CD4-positive, alpha-beta T cell treated with Interleukin-4 for 1 hour (primary cell): ENCODE data around the gene BAX.
A peak's percentile ranks its signal among the peaks of the same experiment; 100 is the strongest.

Source experiments
- DNase-seq, 2 donors: peaks; one replicate each; pipeline ENCODE4 v3.0.0-alpha.2; 2020 to 2022

Gene BAX

DNA sequence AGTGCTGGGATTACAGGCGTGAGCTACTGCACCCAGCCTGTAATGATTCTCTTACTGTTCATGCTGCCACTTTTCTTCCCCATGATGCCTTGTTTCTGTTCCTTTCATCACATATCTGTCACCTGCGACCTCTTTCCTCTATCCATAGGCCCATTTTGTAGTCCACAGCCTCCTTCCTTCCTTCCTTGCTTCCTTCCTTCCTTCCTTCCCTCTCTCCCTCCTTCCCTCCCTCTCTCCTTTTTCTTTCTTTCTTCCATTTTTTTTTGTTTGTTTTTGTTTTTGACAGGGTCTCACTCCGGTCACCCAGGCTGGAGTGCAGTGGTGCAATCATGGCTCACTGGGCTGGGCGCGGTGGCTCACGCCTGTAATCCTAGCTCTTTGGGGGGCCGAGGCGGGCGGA is 34.2 kb downstream of the BAX start:
- DNase-seq = no peak

DNA sequence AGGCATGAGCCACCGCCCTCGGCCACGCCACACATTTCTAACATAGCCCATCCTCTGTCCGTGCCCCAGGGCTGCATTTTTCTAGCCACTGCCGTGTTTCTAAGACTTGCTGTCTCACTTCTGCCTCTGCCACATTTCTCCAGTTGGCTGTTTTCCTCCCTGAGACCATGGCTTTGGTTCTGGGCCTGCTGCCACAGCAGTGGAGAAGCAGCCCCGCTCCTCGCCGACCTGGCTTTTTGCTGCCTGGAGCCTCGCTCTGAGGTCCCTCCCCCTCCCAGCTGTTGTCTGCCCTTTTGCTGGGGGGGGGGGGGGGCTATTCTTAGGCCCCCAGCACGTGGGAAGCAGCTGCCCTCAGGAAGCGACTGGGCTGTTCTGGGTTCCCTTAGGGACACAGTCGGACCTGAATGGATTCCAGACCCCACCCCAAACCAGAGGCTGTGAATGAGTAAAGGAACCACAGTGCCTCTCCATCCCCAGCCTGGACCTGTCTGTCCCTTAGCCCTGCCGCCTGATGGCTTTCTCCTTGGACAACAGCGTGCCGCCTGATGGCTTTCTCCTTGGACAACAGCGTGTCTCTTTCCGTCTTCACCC is 35.1 kb downstream of the BAX start:
- DNase-seq = no peak

DNA sequence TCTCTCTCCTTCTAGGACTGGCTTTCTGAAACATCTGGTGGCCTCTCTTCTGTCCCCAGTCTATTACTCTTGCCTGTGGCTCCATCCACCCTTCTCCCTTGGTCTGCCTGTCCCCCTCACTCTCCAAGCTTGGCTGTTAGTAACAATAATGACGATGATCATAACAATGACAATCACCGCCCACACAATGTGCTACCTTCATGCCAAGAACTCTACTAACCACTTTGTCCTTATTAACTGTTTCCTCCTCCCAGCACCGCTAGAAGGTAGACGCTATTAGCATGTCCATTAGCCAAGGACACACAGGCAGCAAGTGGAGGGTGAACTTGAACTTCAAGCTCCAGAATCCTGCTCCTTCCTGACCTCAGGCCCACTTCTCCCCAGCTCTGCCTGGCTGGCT is 35.7 kb downstream of the BAX start:
- DNase-seq = no peak

DNA sequence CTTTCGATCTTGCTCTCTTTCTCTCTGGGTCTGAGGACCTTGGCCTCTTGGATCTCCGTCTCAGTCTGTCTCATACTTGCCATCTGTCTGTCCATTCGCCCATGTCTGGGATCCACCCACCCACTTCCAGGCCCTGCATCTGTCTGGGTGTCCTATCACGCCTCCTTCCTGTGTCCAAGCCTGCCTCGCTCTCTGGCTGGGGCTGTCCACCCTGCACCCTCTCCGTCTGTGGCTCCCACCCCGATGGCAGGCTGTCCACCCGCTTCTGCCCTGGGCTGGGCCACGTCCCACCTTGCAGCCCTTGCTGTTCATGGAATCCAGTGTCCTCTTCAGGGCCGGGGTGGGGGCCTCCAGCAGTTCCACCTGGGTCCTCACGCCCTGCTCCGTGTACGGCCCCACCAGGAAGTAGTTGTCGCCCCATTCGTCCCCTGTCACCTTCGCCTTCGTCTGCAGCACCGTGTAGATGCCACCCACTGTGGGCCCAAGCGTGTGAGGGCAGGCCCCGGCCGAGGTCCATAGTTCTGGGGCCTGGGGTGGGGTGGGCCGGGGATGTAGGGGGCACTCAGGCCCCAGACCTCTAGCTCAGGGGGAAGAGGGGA is 36.4 kb downstream of the BAX start:
- DNase-seq = no peak

DNA sequence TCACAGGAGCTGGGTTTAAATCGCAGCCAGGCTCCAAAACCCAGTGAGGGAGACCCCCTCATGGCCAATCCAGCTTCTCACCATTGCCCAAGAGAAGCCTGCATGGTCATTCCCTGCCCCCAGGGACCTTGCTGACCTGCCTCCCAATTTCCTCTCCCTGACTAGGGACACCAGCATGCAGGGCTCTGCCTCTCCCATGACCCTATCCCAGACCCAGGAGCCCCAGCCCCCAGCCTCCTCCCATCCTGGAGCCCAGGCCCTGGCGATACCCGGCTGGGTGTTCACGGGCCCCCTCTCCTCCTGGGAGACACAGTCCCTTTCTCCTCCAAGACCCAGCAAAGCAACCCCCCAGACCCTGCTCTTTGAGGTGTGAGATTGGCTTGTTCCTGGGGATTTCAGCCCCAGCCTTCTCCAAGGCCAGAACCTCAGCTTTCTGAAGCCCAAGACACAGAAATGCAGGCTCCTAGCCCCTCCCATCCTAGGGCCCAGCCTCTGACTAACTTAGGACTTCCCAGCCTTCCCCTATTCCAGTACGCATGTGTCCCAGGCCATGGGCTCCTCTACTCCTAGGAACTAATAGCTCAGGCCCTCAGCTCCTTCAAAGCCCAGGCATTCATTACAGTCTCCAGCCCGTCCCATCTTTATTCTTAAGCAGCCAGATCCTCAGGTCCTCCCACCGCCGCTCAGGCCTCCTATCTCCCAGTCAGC is 37.4 kb downstream of the BAX start:
- peak in 1 of 2 donors; percentile 36 for DNase-seq

DNA sequence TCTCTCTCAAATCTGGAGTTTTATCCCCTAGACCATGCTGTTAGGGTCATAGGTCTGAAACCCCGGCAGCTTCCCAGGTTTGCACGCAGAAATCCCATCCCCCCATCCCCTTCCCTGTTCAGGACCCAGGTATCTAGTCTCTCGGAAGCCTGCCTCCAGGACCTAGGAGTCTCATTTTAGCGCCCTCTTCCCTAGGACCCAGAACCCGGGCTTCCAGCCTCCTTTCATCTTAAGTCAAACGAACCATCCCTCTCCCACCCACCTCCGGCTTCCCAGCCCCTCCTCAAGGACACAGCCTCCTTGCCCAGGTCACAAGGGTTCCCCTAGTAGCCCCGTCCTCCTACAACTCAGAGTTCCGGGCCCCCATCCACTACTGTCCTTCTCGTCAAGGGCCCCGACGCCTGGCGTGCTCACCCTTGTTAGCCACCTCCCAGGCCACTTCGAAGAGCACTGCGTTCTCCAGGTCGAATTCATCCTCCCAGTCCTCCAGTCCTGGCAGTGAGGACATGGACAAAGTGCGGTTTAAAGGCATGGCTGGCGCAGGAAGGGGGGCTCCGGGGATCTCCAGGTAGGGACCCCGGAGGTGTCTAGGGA is 38.0 kb downstream of the BAX start:
- DNase-seq = no peak

DNA sequence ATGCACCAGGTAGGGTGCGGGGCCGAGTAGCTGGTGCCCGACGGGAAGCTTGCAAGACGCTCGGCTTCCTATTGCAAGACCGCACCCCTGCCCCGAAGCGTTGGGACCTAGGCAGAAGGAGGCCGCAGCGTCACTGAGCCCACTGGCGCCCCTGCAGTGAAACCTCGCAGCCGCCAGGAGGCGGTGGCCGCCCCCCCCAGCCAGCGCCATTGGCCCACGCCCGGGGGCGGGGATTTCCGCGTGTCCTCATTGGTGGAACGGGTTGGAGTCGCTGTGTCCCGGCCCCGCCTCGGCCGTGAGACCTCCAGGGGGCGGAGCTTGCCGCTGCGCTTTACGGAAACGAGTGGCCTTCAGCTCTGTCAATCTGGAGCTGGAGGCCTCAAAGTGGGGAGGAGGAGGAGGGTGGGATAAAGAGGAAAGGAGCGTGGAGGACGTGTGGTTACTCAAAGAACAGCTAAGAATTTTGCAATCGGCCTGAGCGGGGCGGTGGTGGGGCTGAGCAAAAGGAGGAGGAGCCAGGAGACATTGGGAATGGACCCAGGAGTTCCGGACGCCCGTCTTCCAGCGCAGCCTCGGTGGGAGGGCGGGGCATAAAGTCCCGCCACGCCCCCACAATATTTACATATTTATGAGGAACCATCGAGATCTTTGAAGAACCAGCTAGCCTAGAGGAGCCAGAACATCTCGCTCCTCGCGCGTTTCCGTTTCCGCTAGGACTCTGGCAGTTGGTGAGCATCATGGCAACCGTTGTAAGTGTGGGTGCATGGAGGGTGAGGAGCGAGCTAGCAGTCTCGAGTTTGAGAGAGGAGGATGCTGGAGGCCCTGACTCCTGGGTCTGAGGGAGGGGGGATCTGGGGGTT is 38.7 kb downstream of the BAX start, which contains the start of the genes GYS1 and RUVBL2:
Gene GYS1 (minus strand): TSS at position 135 of the 860 bp plus-strand sequence. CDS start 197 bp downstream, outside the sequence.
Gene RUVBL2 (plus strand): TSS at position 713 of the 860 bp plus-strand sequence. CDS start 25 bp downstream, at position 738.
- DNase-seq = peak; percentile 99 to 100

DNA sequence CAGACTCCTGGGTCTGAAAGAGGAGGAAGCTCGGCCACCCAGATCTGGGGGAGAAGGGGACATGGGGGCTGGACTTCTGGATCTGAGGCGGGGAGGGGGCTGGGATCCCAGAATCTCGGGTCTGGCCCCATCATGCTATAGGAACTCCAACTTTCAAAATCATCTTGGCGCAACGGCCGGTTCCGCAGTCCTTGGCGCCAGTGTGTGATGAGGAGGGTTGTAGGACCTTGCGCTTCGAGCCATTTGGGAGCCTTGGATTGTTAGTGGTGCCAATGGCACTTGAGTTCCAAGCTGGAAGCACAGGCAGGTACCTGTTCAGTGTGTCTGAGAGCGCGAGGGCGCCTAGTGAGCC is 39.3 kb downstream of the BAX start:
- no peak for DNase-seq

DNA sequence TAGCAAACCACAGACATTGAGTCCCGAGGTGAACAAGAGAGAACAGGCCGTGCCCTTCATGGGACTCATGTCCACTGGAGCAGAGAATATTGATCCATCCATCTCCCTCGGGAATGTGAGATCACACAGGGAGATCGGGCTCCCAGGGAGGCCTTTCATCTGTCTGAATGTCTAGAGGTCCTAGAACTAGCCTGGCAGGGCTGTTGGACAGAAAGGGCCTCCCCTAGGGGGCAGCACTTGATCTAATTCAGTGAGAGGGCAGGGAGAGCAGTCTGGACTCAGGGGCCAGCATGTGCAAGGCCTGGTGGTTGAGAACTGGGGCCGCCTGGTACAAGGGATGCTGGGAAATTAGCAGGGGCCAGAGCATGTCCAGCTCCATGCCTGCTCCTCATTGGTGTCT is 43.3 kb downstream of the BAX start:
- DNase-seq = peak; percentile 39 to 50

DNA sequence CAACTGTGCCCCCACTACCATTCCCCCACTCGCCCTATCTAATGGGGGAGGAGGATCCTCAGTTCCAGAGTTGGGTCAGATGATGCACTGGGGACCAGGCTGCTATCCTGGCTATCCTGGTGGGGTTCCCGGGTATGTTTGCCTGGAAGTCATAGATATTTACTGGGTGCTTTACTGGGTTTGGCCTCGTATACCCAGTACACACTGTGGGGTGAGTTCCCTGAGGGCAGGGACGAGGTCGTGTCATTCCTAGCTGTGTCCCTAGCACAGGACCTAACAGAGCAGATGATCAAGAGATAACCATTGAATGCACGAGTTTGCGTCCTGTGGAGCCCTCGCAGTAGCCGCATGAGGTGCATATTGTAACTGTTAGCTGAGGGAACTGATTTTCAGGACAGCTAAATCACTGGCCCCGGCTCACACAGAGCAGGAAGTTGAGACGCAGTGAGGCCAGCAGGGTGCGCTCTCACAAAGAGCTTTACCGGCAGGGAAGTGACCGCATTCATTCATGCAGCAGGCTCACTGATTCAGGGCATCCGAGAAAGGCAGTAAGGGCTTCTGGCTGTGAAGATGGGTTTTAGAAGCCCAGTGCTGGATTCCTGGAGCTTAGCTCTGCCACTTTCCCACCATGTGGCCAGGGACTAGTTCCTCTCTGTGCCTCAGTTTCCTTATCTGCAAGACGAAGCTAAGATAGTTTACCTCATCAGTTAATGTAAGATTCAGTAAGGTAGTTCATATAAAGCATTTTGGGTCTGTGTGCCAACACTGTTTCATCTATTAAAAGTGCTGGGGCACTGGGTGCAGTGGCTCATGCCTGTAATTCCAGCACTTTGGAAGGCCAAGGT is 45.0 kb downstream of the BAX start:
- DNase-seq = peak; percentile 67 to 78

DNA sequence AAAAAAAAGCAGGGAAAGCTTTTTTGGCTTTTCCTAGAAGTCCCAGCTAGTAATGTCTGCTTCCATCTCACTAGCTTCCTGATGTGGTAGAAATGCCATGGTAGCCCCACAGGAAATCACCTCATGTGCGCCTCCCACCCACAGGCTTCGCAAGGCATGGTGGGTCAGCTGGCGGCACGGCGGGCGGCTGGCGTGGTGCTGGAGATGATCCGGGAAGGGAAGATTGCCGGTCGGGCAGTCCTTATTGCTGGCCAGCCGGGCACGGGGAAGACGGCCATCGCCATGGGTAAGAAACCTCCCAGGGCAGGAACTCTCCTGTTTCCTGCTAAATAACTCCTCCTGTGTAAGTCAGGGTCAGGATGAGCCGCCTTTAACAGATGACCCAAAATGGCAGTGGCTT is 49.5 kb downstream of the BAX start:
- DNase-seq = no peak

DNA sequence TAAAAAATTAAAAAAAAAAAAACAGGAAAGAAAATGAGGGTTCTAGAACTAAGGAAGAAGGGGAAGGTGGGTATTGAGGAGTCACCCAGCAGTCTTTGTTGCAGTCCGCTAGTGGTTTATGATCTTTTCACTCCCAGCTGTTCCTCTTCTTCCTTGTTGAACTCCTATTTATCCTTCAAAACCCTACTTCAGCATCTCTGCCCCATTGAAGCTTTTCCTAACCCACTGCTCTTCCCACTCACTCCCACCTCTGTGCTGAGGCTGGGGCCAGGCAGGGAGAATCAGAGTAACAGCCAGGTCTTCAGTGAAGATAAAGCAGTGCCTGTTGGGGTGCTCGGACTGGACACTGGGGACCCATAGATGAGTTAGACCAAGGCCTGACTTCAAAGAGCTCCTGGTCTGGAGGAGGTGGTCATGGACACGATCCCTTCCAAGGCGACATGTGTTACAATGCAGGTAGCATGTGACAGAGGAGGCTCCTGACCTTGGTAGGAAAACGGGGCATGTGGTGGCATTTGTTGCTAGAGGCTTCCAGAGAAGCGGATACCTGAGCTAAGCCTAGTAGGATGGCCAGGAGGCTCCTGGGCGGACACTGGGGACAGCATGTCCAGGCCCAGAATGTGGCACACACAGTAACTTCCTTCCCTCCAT is 50.4 kb downstream of the BAX start:
- DNase-seq = no peak

DNA sequence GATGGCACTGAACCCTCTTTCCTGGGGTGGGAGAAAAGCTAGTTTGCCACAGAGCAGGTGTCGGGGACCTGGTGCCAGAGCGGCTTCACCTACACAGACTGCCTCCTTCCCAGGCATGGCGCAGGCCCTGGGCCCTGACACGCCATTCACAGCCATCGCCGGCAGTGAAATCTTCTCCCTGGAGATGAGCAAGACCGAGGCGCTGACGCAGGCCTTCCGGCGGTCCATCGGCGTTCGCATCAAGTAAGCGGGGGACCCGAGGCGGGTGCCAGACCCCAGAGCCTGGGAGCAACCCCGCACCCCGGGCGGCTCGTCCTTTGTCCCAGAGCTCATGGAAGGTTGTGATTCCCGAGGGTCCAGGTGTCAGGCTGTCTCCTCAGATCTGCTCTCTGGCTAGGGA is 52.2 kb downstream of the BAX start:
- no peak for DNase-seq

DNA sequence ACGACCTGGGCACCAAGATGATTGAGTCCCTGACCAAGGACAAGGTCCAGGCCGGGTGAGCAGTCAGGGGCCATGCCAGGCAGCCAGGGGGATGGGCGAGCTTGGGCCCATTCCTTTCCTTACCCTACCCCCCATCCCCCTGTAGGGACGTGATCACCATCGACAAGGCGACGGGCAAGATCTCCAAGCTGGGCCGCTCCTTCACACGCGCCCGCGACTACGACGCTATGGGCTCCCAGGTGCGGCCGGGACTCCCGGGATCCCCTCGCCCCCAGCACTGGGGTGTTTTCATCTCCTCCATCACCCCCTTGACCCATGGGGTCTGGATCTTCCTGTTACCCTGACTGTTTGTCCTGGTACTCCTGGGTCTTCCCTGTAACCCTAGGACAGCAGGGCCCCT is 55.2 kb downstream of the BAX start:
- DNase-seq = no peak

DNA sequence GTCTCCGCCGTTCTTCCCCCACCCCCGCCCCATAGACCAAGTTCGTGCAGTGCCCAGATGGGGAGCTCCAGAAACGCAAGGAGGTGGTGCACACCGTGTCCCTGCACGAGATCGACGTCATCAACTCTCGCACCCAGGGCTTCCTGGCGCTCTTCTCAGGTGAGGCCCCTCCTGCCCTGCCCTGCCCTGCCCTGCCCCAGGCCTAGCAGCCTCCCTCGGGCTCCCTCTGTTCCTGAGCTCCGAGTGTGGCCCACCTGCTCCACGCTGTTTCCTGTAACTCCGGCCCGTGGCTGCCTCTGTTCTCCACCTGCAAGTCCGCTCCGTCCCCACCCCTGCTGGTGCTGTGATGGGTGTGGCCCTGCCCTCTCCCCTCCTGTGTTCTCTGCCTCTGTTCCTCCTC is 55.8 kb downstream of the BAX start:
- no peak for DNase-seq

DNA sequence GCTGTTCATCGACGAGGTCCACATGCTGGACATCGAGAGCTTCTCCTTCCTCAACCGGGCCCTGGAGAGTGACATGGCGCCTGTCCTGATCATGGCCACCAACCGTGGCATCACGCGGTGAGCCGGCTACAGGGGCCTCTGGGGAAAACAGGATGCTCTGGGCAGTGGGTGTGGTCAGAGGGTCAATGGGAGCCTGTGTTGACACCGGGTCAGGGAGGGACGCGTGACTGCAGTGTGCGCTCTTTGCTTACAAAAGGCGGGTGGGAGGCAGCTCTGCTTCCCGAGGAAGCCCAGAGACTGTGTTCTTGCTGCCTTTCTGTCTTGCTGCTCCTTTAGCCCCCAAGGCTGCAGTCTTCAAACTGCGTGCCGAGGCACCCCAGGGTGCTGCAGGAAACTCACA is 56.5 kb downstream of the BAX start:
- no peak for DNase-seq
